Psoas muscle (tissue), 8 donors: ENCODE results near the gene ZBTB7C. TPM values are rescaled to one million over a fixed set of nuclear protein-coding genes. Genes with fewer than 3 reads are reported as not detected.

ENCODE experiments used
- ATAC-seq, 4 donors: fragments of 200-7000 bp; cut with Tn5 transposase; one replicate each; pipeline ENCODE4 v1.9.1; 2020; ENCODE audit warnings: moderate library complexity in 3 of 4, mild to moderate bottlenecking in 2 of 4
- DNase-seq, 2 donors: peaks; one replicate each; pipeline ENCODE4 v3.0.0-alpha.2; 2020
- H3K27ac ChIP-seq: fragments of 200-600 bp; one replicate; pipeline ENCODE4 v1.8.0; 2022
- H3K27me3 ChIP-seq, 3 donors: fragments of 200-600 bp in 1 of 3; one replicate each; pipeline versions ENCODE4 v1.6.1 to v1.8.0; 2013 to 2022; ENCODE audit warnings: low read length in 2 of 3, mild to moderate bottlenecking in 2 of 3, moderate library complexity in 1 of 3; ENCODE audit not compliant: insufficient read depth in 3 of 3
- H3K36me3 ChIP-seq, 2 donors: fragments of 200-600 bp in 1 of 2; one replicate each; pipeline versions ENCODE4 v1.6.1 to v1.8.0; 2013 to 2022; ENCODE audit warnings: low read depth in 1 of 2, mild to moderate bottlenecking in 1 of 2, moderate library complexity in 1 of 2; ENCODE audit not compliant: insufficient read depth in 1 of 2
- H3K4me1 ChIP-seq: fragments of 200-600 bp; one replicate; pipeline ENCODE4 v1.8.0; 2022
- H3K4me3 ChIP-seq: fragments of 200-600 bp; one replicate; pipeline ENCODE4 v1.8.0; 2022; ENCODE audit warnings: mild to moderate bottlenecking
- H3K9me3 ChIP-seq: fragments of 200-600 bp; one replicate; pipeline ENCODE4 v1.8.0; 2022
- WGBS, 3 donors: extraction: QIAGEN DNeasy Blood & Tissue Kit; methylation state at CpG; one replicate each; pipeline versions ENCODE4 v1.1.6 to v1.1.7; 2013; 5-methylcytosine and 5-hydroxymethylcytosine counted together
- intact Hi-C, 2 donors: fragments of 100-400 bp; cut with DNase I; formaldehyde crosslinking; loops; one replicate each; pipeline versions ENCODE4 v1.11.0 to v1.14.2; 2022
- polyA plus RNA-seq, 3 donors: library from polyadenylated mRNA; stranded (reverse); fragments of 200-250 nt; gene quantifications; one replicate each; pipeline ENCODE4 v1.2.3, GENCODE V29; 2013
- total RNA-seq, 4 donors: library from RNA; stranded (reverse); fragmentation: NEBNext Ultra II Directional in 2 of 4; extraction: Animal tissue kit (Norgen Biotek cat#: 25700) in 2 of 4; gene quantifications; one replicate each; pipeline versions ENCODE4 v1.2.1 to v1.2.4, GENCODE V29; 2021 to 2023
- TF ChIP-seq, protein P1 (sequence below): fragments of 200-600 bp; IDR thresholded peaks from one replicate; pipeline ENCODE4 v1.8.0; 2022; ENCODE audit warnings: antibody characterized with exemption
- donor health status: healthy with polysubstance abuse.
- donor health status: DM: no; HTN: no; CAD: no; lungs with moderate emphysema.
- donor health status: Bipolar disorder and iron deficiency.
- donor health status: healthy.
- donor health status: DM: yes; HTN: yes; CAD: no.
- donor health status: DM: no; HTN: no; CAD: no.
- donor health status: DM: no; HTN: no; CAD: no.
- donor health status: DM: yes; HTN: yes; CAD: no.

Gene ZBTB7C
- total and polyA plus RNA-seq, 7 donors: 0.34 to 2.9 (median 0.78) TPM

- ATAC-seq (no peak), DNase-seq (no peak)
- 74 to 82% (median 81%) methylated on average over 5 of the region's 5 CpGs for WGBS, 3 donors
- no peak overlapping the region for H3K27ac ChIP-seq
- no peak overlapping the region for H3K4me3 ChIP-seq
- H3K36me3 ChIP-seq: no peaks in the 10 kb centered on the region
- no peaks in the 10 kb centered on the region for H3K9me3 ChIP-seq
- TF ChIP-seq, protein P1, sequence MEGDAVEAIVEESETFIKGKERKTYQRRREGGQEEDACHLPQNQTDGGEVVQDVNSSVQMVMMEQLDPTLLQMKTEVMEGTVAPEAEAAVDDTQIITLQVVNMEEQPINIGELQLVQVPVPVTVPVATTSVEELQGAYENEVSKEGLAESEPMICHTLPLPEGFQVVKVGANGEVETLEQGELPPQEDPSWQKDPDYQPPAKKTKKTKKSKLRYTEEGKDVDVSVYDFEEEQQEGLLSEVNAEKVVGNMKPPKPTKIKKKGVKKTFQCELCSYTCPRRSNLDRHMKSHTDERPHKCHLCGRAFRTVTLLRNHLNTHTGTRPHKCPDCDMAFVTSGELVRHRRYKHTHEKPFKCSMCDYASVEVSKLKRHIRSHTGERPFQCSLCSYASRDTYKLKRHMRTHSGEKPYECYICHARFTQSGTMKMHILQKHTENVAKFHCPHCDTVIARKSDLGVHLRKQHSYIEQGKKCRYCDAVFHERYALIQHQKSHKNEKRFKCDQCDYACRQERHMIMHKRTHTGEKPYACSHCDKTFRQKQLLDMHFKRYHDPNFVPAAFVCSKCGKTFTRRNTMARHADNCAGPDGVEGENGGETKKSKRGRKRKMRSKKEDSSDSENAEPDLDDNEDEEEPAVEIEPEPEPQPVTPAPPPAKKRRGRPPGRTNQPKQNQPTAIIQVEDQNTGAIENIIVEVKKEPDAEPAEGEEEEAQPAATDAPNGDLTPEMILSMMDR: no peak
- peaks cover 5% of the 10 kb centered on the region for H3K4me1 ChIP-seq
- intact Hi-C loops: loop anchor here (5.0 kb wide), 2 partner anchors 89 to 249 kb away; partner anchors contain the start of gene SMAD2 (in 1 of the 2)
- peaks cover 0 to 4% (median 0%) of the 10 kb centered on the region in 3 donors for H3K27me3 ChIP-seq
Observed at GRCh38 chr18:48021273-48021914, 387.8 kb downstream of the ZBTB7C start.

DNA sequence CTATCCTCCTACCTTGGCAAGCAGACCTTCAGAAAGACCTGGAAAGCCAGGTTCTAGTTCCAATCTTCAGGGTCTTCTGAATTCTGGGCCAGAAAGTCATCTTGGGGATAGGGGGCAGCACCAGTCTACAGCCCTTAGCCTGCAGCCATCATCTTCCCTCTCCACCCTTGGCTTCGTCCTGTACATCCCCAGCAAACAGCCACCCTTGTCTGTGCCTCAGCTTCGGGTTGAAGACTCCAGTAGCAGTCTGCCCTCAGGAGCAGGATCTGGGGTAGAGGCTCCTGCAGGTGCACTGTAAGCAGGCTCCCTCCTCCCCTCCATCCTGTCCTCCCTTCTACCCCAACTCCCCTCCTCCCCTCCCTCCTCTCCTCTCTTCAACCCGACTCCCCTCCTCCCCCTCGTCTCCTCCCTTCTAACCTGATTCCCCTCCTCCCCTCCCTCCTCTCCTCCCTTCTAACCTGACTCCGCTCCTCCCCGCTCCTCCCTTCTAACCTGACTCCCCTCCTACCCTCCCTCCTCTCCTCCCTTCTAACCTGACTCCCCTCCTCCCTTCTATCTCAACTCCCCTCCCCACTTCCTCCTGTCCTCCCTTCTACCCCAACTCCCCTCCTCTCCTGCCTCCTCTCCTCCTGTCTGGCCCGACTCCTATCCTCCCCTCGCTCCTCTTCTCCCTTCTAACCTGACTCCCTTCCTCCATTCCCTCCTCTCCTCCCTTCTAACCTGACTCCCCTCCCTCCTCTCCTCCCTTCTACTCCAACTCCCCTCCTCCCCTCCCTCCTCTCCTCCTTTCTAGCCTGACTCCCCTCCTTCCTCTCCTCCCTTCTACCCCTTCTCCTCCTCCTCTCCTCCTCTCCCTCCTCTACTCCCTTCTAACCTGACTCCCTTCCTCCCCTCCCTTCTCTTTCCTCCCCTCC, 388.6 kb downstream of the ZBTB7C start:
- Histone ChIP-seq H3K36me3 (no peaks in the 10 kb centered on the region), H3K27me3 (peaks cover 0 to 4% (median 0%) of the 10 kb centered on the region in 3 donors), H3K9me3 (no peaks in the 10 kb centered on the region), H3K4me3 (no peak overlapping the region), H3K4me1 (peaks cover 5% of the 10 kb centered on the region), H3K27ac (no peak overlapping the region)
- TF ChIP-seq, protein P1: no peak
- ATAC-seq: no peak
- WGBS, 3 donors: 58 to 73% (median 73%) methylated on average over 5 to 8 of the region's 8 CpGs
- DNase-seq: no peak
- intact Hi-C loops: loop anchor here (5.0 kb wide), 2 partner anchors 88 to 248 kb away; partner anchors contain the start of gene SMAD2 (in 1 of the 2)

- 84 to 89% (median 86%) methylated on average over 6 of the region's 6 CpGs for WGBS, 3 donors
- H3K4me1 ChIP-seq: peaks cover 5% of the 10 kb centered on the region
- no peaks in the 10 kb centered on the region for H3K36me3 ChIP-seq
- peaks cover 0 to 4% (median 0%) of the 10 kb centered on the region in 3 donors for H3K27me3 ChIP-seq
- intact Hi-C loops: loop anchor here (5.0 kb wide), 2 partner anchors 87 to 247 kb away; partner anchors contain the start of gene SMAD2 (in 1 of the 2)
- peaks cover 3% of the 10 kb centered on the region for H3K9me3 ChIP-seq
- no peak for DNase-seq
- ATAC-seq: no peak
- TF ChIP-seq, protein P1: no peak
- H3K27ac ChIP-seq: no peak overlapping the region
- no peak overlapping the region for H3K4me3 ChIP-seq
Observed at GRCh38 chr18:48019557-48020325, 389.4 kb downstream of the ZBTB7C start.

- H3K27me3 ChIP-seq: peaks cover 0 to 4% (median 0%) of the 10 kb centered on the region in 3 donors
- DNase-seq (no peak), ATAC-seq (no peak)
- WGBS, 3 donors: 72 to 87% (median 84%) methylated on average over 3 of the region's 3 CpGs
- H3K9me3 ChIP-seq: peaks cover 3% of the 10 kb centered on the region
- intact Hi-C loops: no loop called here
- peaks cover 5% of the 10 kb centered on the region for H3K4me1 ChIP-seq
- TF ChIP-seq, protein P1: no peak
- no peak overlapping the region for H3K4me3 ChIP-seq
- H3K36me3 ChIP-seq: no peaks in the 10 kb centered on the region
- no peak overlapping the region for H3K27ac ChIP-seq
Observed at GRCh38 chr18:48018851-48019250, 390.3 kb downstream of the ZBTB7C start.
